Activated CD4-positive, alpha-beta T cell treated with anti-CD3 and anti-CD28 coated beads for 24 hours (primary cell): ENCODE results near the gene SARDH.
"Not testable (repeated sequence)": the region's sequence is repeated elsewhere in the genome, so short reads cannot be mapped to it uniquely, and the experiment has no call there.

Experiments used
- DNase-seq, 2 donors: peaks; one replicate each; pipeline ENCODE4 v3.0.0-alpha.2; 2020; ENCODE audit warnings: low read depth in 2 of 2

SARDH gene

GRCh38 chr9:133632806-133633680, 105.1 kb downstream of the SARDH start:
- DNase-seq, result no peak

DNA sequence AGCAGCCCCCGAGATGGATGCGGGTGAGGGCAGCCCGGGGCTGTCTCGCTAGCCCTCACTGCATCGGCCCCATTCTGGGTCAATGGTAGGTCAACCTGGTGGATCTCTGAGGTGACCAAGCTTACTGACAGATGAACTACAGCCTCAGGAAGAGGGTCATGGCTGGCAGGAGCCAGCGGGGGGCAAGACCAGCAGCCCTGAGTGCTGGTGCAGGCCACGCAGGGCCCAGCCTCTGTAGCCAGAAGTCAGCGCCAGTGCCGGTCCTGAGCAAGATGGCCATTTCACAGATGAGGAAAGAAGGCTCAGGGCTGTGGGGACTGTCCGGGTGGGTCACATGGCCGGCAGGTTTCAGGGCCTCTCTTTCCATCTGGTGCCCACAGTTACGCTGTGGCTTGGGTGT, 107.0 kb downstream of the SARDH start:
- DNase-seq, result no peak

DNA sequence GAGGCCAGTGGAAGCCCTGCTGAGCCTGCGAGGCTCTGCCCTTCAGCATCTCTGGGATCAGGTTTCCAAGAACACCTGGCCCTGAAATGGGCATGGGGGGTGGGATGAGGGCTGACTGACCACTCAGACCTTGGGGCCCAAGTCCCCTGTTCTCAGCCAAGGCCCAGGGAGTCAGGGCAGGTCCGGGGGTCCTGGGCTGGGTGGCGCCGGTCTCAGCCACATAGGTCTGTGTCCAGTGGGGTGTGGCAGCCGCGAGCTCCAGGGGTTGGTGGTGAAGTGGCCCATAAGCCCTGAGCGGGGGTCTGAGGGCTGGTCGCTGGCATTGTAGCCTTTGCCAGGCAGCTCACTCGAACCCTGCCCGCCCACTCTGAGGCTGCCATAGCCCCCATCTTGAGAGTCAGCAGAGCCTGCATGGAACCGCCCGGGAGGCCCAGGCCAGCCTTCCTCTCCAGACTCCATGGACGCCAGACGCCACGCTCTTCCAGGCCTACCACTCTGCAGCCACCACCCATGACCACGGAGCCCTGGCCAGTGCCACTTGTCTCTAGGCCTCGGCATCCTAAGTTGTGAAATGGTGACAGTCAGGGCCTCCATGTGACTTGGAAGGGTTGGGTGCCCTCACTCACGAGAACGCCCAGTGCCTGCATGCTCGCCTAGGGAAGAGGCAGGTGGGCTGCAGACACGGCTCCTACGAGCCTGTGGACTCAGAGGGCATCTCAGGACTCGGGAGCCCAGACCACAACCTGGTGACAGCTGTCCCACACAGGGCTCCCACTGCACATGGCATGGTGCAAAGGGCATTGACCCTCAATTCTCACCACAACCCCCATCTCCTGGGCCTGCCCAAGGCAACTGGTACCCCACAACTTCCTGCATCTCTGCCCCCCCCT, 108.7 kb downstream of the SARDH start:
- no peak for DNase-seq

DNA sequence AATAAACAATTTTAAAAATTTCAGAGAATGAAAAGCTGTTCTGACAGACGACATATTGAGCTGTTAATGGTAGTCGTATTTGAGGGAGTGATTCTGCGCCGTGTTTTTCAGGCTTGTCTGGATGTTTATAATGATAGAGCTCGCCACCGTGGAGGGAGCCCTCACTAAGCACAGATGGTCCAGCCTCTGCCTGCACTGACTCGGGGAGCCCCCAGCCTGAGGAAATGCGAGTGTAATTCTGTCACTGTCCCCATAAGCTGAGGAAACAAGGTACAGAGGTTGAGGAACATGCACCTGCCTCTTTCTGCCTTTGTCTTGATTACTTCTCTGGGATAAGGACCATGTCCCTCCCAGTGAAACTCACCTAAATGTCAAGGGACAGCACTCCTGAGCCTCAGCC, 109.4 kb downstream of the SARDH start:
- DNase-seq, result no peak

- no peak for DNase-seq
Measured at GRCh38 chr9:133627341-133627740, 110.8 kb downstream of the SARDH start.

GRCh38 chr9:133626008-133626407, 112.1 kb downstream of the SARDH start:
- DNase-seq, result not testable (repeated sequence)

DNA sequence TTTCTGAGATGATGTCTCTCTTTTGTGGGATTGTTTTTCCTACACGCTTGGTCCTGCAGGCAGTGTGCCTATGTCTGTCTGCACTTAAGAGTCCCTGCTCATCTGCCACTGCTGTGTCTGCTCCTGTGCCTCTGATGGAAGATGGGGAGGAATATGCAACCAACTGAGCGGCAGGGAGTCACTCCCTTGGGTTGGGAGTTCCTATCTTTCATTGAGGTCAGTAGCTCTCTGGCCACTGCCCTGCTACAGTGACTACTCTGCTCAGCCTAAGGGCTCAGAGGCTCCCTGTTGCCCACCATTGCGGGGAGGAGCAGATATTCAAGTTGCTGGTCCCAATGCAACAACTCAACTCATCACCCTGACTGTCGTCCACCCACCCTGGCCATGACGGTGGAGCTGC, 115.6 kb downstream of the SARDH start:
- no peak for DNase-seq

DNA sequence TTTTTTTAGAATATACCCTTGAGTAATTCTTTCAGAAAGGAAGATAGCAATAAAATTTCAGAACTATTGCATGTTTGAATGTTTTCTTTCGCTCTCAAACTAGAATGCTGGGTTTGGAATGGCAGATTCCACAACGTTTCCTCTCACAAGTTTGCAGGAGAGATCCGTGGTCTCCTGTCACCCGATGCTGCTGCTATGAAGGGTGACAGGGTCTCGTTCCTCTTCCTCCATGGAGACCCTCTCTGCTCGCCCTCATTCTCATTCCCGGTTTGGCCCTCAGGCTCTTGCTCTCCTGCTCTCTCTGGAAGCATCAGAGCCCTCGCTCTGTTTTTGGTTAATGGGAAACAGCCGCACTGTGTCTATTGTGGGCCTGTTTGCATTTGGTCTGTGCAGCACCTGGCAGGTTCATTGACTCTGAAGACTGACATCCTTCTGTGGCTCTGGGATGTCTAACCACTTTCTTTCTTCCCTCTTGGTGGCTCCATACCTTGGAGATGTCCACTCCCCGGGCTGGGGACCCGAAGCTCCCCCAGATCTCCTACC, 116.4 kb downstream of the SARDH start:
- no peak for DNase-seq

- peak; percentile 9 to 19 for DNase-seq
Measured at GRCh38 chr9:133619791-133620190, 118.4 kb downstream of the SARDH start.

DNA sequence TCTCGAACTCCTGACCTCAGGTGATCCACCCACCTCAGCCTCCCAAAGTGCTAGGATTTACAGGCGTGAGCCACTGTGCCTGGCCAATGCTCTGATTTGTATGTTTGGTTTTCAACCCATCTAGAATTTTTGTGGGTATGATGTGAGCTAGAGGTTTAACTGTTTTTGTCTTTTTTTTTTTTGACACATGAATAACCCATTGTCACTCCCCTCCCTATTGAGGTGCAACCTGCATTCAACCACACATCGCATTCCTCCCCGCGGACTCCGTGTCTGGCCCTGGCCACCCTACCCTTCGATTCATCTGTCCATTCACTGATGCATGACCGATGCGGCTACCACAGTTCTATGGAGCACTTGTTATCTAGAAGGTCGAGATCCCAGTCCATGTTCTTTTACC, 119.4 kb downstream of the SARDH start:
- no peak for DNase-seq

DNA sequence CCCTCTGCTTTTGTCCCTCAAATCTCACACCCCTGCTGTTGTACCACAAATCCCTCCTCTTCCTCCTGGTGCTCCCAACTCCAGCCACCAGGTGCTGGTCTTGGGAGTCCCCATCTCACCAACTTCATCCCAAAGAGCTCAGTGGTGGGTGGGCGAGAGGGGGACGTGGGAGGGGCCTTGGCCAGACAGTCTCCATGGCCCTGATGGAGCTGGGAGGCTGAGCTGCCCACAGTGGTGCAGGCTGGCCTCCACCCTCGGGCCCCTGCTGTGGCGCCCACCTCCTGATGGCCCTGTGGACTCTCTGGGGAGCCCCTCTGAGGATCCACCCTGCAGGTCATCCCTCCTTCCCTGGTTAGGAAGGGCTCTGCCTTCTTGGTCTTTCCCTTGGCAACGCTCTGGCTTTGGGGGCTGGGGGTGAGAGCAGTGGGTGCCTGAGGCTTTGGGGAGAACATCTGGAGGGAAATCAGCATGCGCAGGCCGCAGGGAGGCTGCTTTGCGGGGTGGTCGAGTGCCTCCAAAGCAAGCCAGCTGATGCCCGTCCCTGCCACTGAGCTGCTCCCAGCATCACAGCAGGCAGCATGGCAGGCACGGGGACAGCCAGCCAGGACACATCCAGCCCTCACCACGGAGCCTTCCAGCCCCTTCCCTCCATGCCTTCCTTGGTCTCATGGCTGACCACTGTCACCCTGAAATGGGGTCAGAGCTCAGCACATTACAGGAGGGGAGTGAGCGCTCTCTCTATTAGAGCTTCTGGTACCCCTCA, 121.3 kb downstream of the SARDH start:
- no peak for DNase-seq

- DNase-seq, result no peak
Measured at GRCh38 chr9:133615606-133616188, 122.5 kb downstream of the SARDH start.

DNA sequence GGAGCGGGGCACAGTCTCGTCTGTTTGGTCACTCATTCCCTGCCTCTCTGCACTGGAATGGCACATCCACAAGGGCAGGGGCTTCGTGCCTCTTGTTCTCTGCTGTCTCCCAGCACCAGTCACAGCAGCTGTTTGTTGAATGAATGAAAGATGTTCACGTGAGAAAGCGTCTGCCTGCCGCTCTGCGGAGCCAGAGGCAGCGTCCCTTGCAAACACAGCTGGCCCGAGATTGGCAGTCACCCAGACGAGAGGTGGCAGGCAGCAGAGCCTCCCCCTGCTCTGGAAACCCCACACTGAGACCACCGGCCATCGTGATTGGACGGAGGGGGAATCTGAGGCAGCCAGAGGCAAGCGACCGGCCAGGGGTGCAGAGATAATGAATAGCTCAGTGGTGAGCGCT, 123.0 kb downstream of the SARDH start:
- no peak for DNase-seq

DNA sequence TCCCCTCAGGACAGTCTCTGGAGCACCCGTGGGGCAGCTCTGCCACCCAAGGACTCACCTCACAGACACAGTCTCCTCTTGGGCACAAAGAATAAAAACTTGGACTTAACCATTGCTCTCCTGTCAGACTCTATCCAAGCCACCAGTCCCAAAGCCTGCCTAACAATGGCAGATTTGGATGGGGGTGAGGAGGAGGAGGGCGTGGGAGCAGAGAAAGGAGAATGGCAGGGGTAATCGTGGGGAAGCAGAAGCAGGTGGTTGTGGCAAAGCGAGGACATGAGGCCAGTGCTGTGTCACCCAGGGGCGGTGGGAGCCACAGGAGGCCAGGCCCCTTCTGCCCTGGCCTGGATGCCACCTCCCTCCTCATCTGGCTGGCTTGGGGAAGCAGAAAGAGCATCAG, 123.5 kb downstream of the SARDH start:
- no peak for DNase-seq

DNA sequence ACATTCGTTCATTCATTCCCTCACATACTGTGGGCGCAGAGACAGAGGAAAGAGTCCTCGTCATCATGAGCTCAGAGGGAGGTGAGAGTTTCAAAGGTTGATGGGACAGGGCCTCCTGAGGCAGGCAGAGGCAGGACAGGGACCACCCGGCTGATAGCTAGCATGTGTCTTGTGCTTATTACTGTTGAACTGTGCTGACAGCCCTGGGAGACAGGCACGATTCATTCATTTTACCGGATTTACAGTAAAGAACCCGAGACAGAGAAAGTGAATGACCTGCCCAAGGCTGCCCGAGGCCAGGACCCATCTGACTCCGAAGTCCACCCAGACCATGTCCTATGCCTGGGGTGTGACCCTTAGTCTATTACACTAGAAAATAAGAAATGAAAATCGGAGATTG, 124.1 kb downstream of the SARDH start:
- DNase-seq, result no peak
